ENCODE results near the gene ATMIN. TPM values are rescaled to one million over a fixed set of nuclear protein-coding genes. Genes with fewer than 3 reads are reported as not detected.

The ATMIN gene
- total RNA-seq, 1 experiment from 2014 or later = 54.5 TPM

GRCh38 chr16:81061307-81061640 is 25.6 kb downstream of the ATMIN start:
- Histone ChIP-seq H3K27me3 (replicated peaks; ENCODE audit: control insufficient read depth, insufficient read depth, low read length) (no peaks in the 10 kb centered on the region), H3K9me3 (no peaks in the 10 kb centered on the region), H3K4me3 (ENCODE audit: low read depth, low read length) (no peak overlapping the region), H3K36me3 (ENCODE audit: control insufficient read depth, insufficient read depth, low read length) (no peaks in the 10 kb centered on the region), H3K4me1 (peaks cover 8% of the 10 kb centered on the region; the same call in 1 of the 2 replicates)
- BruUV-seq (replicated peaks) = no TSS peak
- Mint-ChIP-seq H3K27me3 (ENCODE audit: insufficient read depth, unreplicated experiment) (no peaks in the 10 kb centered on the region), H3K4me3 (ENCODE audit: unreplicated experiment) (no peak overlapping the region), H3K27ac (ENCODE audit: unreplicated experiment) (no peak overlapping the region), H3K36me3 (ENCODE audit: insufficient read depth, unreplicated experiment) (no peaks in the 10 kb centered on the region), H3K4me1 (ENCODE audit: low read depth, unreplicated experiment) (no peaks in the 10 kb centered on the region), H3K9me3 (ENCODE audit: unreplicated experiment) (no peaks in the 10 kb centered on the region)
- no peak for DNase-seq
- CTCF ChIA-PET = no interaction called here
- intact Hi-C loops (cut with micrococcal nuclease; ENCODE audit: unreplicated experiment) = no loop called here
- POLR2A ChIA-PET = no interaction called here
- TF ChIP-seq CTCF (IDR thresholded peaks at IDR 0.05; ENCODE audit: insufficient read depth in 1 of 2, low read depth in 1 of 2, low read length in 1 of 2, severe bottlenecking in 1 of 2, unreplicated experiment in 1 of 2) = no peak

DNA sequence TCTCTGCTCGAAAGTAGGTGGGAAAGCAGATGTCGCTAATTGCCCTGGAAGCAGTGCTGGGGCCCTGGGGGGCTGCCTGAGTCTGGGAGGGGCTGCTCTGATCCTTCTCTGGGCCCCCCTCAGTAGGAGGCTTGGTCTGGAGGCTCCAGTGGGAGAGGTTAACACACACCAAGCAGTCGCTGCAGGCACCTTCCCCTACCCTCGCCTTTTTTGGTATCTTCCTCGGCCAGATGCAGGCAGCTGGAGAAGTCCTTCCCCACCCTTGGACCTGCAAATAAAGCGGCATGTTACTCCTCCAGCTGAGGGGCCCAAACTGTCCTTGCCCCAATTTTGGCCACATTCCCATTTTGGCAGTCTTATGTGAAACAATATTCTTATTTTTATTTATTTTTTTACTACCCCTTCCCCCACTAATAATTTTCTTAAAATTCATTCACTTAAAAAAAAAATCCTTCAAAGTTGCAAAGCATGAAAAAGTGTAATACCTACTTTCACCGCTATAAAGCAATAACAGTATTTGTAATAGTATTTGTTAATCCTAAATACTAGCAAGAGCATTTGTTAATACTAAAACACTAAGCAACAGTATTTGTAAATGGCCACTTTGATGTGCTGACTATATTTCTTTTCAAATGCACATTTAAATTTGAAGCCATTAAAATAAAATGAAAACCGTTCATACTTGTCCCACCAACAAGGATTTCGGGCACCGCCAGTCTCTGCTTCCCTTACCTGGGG is 26.4 kb downstream of the ATMIN start:
- ChIA-PET CTCF (no interaction called here), POLR2A (no interaction called here)
- Histone ChIP-seq H3K4me1 (peaks cover 14% of the 10 kb centered on the region; the same call in 1 of the 2 replicates), H3K4me3 (ENCODE audit: low read depth, low read length) (no peak overlapping the region), H3K9me3 (no peaks in the 10 kb centered on the region), H3K27me3 (replicated peaks; ENCODE audit: control insufficient read depth, insufficient read depth, low read length) (no peaks in the 10 kb centered on the region), H3K36me3 (ENCODE audit: control insufficient read depth, insufficient read depth, low read length) (no peaks in the 10 kb centered on the region)
- no TSS peak for BruUV-seq (replicated peaks)
- Mint-ChIP-seq H3K36me3 (ENCODE audit: insufficient read depth, unreplicated experiment) (no peaks in the 10 kb centered on the region), H3K4me1 (ENCODE audit: low read depth, unreplicated experiment) (peaks cover 5% of the 10 kb centered on the region), H3K4me3 (ENCODE audit: unreplicated experiment) (no peak overlapping the region), H3K27me3 (ENCODE audit: insufficient read depth, unreplicated experiment) (no peaks in the 10 kb centered on the region), H3K9me3 (ENCODE audit: unreplicated experiment) (no peaks in the 10 kb centered on the region), H3K27ac (ENCODE audit: unreplicated experiment) (no peak overlapping the region)
- intact Hi-C loops (cut with micrococcal nuclease; ENCODE audit: unreplicated experiment) = no loop called here
- TF ChIP-seq CTCF (IDR thresholded peaks at IDR 0.05; ENCODE audit: insufficient read depth in 1 of 2, low read depth in 1 of 2, low read length in 1 of 2, severe bottlenecking in 1 of 2, unreplicated experiment in 1 of 2) = no peak
- no peak for DNase-seq

GRCh38 chr16:81066681-81067080 is 31.0 kb downstream of the ATMIN start:
- no peak for DNase-seq
- ChIA-PET POLR2A (interaction anchor here (0.6 kb wide), 2 partner anchors 10 to 55 kb away, joined by 3 read pairs; partner anchors contain the start of gene C16orf46), CTCF (no interaction called here)
- TF ChIP-seq CTCF (IDR thresholded peaks at IDR 0.05; ENCODE audit: insufficient read depth in 1 of 2, low read depth in 1 of 2, low read length in 1 of 2, severe bottlenecking in 1 of 2, unreplicated experiment in 1 of 2) = no peak
- peaks cover 7% of the 10 kb centered on the region for H3K4me1 Mint-ChIP-seq (ENCODE audit: low read depth, unreplicated experiment)
- no peak overlapping the region for H3K27ac Mint-ChIP-seq (ENCODE audit: unreplicated experiment)
- no peaks in the 10 kb centered on the region for H3K27me3 Mint-ChIP-seq (ENCODE audit: insufficient read depth, unreplicated experiment)
- H3K9me3 ChIP-seq = no peaks in the 10 kb centered on the region
- H3K4me3 ChIP-seq (ENCODE audit: low read depth, low read length) = no peak overlapping the region
- peaks cover 15% of the 10 kb centered on the region; the same call in 1 of the 2 replicates for H3K4me1 ChIP-seq
- H3K27me3 ChIP-seq (replicated peaks; ENCODE audit: control insufficient read depth, insufficient read depth, low read length) = no peaks in the 10 kb centered on the region
- no TSS peak for BruUV-seq (replicated peaks)
- H3K9me3 Mint-ChIP-seq (ENCODE audit: unreplicated experiment) = no peaks in the 10 kb centered on the region
- intact Hi-C loops (cut with micrococcal nuclease; ENCODE audit: unreplicated experiment) = no loop called here
- no peaks in the 10 kb centered on the region for H3K36me3 ChIP-seq (ENCODE audit: control insufficient read depth, insufficient read depth, low read length)
- no peaks in the 10 kb centered on the region for H3K36me3 Mint-ChIP-seq (ENCODE audit: insufficient read depth, unreplicated experiment)
- no peak overlapping the region for H3K4me3 Mint-ChIP-seq (ENCODE audit: unreplicated experiment)

Data from Caco-2 (cell line).